ENCODE results near the gene SGK1.
"Not testable (repeated sequence)": the region's sequence is repeated elsewhere in the genome, so short reads cannot be mapped to it uniquely, and the experiment has no call there.

SGK1 gene

DNA sequence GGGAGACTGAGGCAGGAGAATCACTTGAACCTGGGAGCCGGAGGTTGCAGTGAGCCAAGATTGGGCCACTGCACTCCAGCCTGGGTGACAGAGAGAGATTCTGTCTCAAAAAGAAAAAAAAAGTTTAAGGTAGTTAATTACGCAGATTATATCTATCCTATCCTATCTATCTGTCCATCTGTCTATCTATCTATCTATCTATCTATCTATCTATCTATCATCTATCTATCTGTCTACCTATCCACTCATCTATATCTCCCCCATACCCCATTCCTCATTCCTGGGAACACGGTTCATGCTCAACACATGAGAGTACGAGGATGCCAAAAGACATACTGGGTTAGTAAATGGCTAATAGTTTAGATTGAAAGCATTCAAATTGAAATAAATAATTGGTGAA lies 8.3 kb upstream of the SGK1 start:
- not testable (repeated sequence) for DNase-seq

DNA sequence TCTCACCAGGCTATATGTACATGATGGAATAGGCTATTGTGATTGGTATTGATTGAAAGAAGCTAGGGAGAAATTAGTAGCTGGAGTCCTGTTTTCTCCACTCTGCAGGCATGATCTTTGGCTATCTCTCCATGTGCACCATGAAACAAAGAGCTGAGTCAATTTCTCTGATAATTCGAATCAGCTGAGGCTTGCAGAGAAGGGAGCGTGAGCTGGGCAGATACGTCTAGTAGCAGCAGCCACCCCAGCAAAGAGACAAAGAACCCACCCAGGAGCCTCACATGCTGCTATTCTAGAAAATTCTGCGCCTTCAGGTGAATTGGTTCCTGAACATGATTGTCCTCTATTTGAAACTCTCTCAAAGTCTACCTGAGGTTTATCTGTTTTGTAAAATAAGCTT lies 6.9 kb upstream of the SGK1 start:
- no peak for DNase-seq

GRCh38 chr6:134324141-134324540 lies 6.2 kb upstream of the SGK1 start:
- no peak for DNase-seq

DNA sequence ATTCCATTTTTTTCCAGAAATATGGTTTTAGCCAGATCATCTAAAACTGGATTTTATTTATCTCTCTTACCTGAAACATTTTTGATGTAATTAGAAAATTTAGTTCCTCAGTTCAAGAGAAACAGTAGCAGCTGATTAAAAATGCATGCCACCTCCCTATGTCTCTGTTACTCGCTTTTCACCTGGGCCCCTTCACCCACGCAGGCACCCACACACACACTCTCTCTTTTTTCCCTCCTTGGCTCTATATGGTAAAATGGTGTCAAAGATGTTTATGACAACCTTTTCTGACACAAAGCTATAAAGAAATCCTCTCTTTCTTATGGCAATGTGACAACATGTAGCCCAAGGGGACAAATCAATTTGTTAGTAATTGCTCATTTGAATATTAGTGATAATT lies 5.8 kb upstream of the SGK1 start:
- no peak for DNase-seq

GRCh38 chr6:134323294-134323693 lies 5.4 kb upstream of the SGK1 start:
- no peak for DNase-seq

DNA sequence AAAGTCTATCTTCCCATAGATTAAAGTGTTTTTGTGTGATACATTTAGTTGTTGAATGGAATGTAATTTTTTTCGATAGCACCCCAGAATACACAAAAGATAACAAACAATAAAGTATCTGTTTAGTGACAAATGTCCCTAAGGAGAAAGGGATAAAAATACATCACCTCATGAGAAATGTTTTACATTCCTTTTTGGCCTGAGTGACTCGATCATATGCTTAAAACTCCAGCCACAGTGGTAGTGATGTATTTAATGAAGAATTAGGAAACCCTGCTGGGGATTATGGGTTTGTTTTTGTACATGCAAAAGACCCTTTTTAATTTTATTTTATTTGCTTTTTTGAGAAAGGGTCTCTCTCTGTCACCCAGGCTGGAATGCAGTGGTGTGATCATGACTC lies 4.3 kb upstream of the SGK1 start:
- DNase-seq = no peak

DNA sequence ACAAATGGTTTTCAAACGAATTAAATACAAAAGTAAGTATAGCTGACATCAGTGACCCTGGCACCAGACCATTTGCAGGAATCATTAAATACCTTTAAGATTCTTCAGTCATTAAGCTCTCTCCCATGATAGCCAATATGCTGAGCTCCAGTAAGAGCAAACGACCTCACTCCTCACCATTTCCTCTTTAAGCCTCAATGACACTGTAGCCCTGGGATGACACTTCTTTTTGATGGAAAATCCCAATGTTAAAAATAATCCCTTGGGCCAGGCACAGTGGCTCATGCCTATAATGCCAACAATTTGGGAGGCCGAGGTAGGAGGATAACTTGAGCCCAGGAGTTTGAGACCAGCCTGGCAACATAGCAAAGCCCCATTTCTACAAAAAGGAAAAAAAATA lies 3.3 kb upstream of the SGK1 start:
- DNase-seq = no peak

GRCh38 chr6:134319686-134320085 lies 1.8 kb upstream of the SGK1 start:
- DNase-seq = not testable (repeated sequence)

DNA sequence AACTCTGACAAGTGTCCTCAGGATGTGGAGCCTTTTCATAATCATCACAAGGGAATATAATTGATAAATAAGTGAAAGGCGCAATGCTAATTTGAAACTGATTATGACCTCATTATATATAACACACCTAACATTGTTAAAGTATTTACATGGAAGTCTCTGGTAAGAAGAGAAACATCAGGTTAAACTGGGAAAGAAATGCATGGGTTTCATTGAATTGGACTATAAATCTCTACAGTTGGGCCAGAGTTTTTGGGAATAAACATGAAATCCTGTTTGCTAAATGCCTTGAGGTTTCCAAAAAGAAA lies 1.0 kb upstream of the SGK1 start:
- DNase-seq = no peak

DNA sequence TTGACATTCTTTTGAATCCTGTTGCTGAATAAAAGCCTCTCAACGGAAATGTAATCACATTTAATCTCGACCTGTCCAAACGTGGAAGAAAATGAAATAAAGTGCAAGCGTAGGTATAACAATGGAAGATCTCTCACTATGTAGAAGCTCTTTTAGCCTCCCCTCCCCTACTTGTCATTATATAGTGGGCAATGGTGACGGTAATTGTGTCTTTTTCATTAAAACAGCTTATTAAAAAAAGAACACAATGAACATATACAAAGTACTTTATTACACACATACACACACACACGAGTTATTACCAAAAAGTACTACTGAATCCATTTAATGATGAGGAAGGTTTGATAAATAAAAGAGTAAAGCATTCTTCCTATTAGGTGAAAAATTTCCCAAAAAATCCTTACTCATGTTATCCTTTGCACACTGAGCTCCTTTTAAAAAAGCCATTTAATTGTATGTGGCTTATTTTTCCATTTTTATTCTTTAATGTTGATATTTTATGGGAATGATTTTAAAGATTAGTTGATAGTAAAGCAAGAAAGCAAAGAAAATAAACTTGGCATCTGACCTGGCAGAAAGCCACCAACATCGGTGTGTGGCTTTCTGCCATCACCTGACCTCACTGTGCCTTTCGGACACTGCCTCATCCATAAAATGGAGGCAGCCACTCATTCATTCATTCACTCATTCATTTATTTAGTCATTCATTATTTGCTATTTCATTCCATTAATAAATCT lies 493 bp upstream of the SGK1 start:
- no peak for DNase-seq

DNA sequence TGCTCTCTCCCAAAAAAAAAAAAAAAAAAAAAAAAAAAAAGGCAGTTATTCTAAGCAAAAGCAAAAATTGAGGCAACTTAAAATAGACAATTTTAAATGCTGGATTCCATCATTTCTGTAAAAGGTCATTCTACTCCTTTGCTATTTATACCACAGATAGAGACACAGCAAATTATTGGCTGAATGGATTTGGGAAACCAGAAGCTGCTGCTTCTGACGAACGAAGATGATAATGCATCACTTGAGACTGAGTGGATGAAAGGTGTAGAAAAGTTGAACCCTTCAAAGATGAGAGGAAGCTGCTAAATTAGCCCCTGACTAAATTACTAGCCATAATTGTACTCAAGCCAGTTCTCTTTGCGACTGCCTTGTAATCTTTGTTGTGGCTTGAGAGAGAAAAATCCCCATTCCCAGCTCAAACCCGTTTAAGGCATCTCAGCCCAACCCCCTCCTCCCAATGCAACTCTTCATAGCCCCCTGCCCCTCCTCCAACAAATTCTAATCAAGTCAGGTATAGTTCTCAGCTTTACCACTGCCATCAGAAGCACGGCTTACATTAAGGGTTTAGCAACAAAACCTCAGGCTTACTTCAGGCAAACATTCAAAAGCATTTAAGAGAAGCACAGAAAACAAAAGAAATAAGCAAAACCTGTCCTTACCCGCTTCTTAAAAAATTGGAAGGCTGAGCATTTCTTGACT lies 1.0 kb downstream of the SGK1 start:
- no peak for DNase-seq

DNA sequence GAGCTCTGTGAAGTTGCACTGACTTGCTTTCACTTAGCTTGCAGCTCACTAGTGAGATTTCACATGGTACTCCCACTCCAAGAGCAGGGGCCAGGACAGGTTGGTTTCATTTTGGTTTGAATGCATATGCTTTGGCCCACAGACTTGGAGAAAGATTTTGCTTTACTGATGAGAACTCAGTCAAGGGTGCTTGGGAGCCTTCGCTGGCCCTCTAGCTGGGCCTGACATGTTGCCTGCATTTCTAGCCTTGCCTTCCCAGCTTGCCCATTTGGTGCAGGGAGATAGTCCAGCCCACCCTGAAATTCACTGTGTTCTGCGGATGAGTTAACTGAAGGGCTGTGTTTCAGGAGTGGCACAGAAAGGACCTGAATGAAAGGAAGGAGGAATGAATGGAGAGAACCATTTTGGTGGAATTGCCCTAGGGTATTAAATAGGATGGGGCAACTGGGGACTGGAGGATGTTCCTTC lies 1.9 kb downstream of the SGK1 start:
- no peak for DNase-seq

DNA sequence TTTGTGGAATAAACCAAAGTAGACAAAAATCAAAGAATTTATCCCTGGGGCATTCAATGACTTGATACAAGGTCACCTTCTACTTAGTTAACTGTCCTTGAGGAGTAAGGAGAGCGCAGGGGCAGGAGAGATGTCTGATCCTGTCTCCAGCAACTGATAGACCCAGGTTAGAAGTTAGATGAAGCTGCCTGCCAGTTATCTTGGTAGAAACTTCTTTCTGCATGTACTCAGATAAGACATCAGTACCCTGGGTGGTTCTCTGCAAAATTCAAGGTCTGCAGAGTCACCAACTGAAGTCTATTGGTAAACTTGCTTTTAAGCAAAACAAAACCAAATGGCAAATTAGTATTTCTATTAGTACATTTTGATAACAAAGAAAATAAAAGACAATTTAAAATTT lies 2.7 kb downstream of the SGK1 start:
- DNase-seq = no peak

- DNase-seq = no peak
These were observed 3.7 kb downstream of the SGK1 start for GRCh38 chr6:134314006-134314821.

- no peak for DNase-seq
These were observed 5.8 kb downstream of the SGK1 start for GRCh38 chr6:134312038-134312660.

DNA sequence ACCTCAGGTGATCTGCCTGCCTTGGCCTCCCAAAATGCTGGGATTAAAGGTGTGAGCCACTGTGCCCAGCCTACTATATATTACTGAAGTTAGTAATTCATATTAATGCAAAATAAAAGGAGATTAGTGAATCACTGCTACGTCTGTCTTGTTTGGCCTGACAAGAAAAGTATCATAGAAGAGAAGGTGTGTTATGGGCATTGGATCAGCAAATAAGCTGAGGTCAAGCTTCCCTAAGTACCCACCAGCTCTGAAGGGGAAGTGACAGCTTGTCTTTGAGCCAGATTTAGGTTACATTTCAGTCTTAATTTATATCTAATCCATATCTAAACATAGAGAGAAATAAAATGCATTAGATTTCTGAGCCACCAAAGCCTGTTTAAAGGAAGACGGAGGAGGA lies 7.1 kb downstream of the SGK1 start:
- DNase-seq = no peak

DNA sequence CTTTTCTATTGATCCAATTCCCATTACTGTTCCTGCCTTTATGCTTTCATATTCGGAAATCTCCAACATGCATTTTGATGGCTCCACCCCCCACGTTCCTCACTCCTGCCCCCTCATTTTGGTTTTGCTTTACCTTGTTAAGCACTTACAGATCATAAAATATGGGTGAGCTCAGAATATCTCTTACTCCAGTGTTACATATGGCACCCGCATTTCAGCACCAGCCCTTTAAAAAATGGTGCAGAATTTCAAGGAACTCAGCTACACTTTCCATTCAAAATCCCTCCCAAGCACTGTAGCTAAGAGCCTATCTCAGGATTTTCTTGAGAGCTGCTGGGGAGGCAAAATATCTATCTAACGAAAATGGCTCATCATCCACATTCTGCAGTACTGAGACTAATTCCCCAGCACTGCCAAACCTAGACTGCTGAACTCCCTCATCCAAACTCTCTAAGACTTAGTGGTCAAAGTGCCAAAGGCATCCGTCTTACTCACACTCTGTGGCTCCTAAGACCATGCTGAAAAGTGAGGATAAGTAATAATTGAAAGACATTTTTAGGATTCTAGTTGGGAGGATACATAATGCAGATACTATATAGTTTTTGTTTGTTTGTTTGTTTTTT lies 7.8 kb downstream of the SGK1 start:
- no peak for DNase-seq

DNA sequence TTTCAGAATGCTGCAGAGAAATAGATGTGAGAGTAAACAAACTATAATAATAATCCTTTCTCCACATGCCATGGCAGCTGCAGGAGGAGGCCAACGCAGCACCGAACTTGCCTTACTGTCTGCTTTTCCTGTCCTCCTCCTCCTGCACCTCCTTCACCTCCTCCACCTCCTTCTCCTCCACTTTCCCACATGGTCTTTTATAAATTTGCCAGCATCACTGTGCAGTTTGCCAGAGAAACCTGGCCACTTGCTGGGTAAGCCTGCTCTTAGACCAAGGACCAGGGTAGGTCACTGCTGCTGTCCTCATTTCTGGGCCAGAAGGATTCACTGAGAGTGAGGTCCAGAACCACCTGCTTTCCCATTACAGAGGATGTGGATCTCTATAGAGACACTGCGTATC lies 8.7 kb downstream of the SGK1 start:
- no peak for DNase-seq

DNA sequence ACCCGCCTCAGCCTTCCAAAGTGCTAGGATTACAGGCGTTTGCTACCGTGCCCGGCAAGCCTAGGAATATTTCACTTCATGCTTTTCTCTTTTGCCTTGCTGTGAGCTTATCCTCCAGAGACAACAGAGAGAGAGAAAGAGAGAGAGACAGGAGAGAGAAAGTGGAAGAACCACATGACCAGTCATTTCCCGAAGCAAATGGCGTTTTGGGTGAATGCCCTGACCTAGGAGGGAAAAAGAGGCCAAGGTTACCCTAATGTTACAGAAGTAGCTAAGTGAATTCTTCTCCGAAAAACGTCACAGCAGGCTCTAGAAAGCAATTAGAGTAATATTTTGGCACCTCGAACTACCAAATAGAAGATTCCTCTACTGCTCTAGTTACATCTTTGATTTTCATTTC lies 9.1 kb downstream of the SGK1 start:
- no peak for DNase-seq

GRCh38 chr6:134307870-134308269 lies 10.0 kb downstream of the SGK1 start:
- DNase-seq = no peak

GRCh38 chr6:134307075-134307474 lies 10.8 kb downstream of the SGK1 start:
- DNase-seq = no peak

- not testable (repeated sequence) for DNase-seq
These were observed 13.5 kb downstream of the SGK1 start for GRCh38 chr6:134304381-134304780.

GRCh38 chr6:134303891-134304290 lies 14.0 kb downstream of the SGK1 start:
- no peak for DNase-seq

Measured in NCI-H526 treated with DMSO at 0.1 percent for 48 hours (cell line).